WTC11 (cell line): ENCODE measurements around the gene TP73. TPM values are rescaled to one million over a fixed set of nuclear protein-coding genes. Genes with fewer than 3 reads are reported as not detected.

ENCODE experiments used
- ATAC-seq: fragments of 200-7000 bp; cut with Tn5 transposase; 2 replicates; pipeline ENCODE4 v1.10.0; 2021; ENCODE audit warnings: mild to moderate bottlenecking, moderate library complexity
- CTCF ChIA-PET: fragments of 300-600 bp; sonication (Branson Sonifier 250); formaldehyde crosslinking; loops from one replicate; lab custom pipeline; 2021; ENCODE audit warnings: antibody characterized with exemption; lab: Charles Lee
- POLR2A ChIA-PET: fragments of 350-600 bp; sonication (Branson Sonifier 250); formaldehyde crosslinking; loops from one replicate; lab custom pipeline; 2021; ENCODE audit warnings: antibody characterized with exemption; lab: Charles Lee
- DNase-seq: peaks from one replicate; pipeline ENCODE4 v3.0.0; 2021; ENCODE audit warnings: low spot score
- H3K27ac Mint-ChIP-seq: 2 replicates; pipeline ENCODE4 v1.8.0; 2021; ENCODE audit warnings: mixed read lengths
- H3K27me3 Mint-ChIP-seq: 2 replicates; pipeline ENCODE4 v1.8.0; 2021; ENCODE audit warnings: low read depth, mild to moderate bottlenecking, moderate library complexity, mixed read lengths
- H3K36me3 Mint-ChIP-seq: 2 replicates; pipeline ENCODE4 v1.8.0; 2021; ENCODE audit warnings: mixed read lengths
- H3K4me1 Mint-ChIP-seq: 2 replicates; pipeline ENCODE4 v1.8.0; 2022; ENCODE audit warnings: mixed read lengths
- H3K4me3 Mint-ChIP-seq: 2 replicates; pipeline ENCODE4 v1.8.0; 2021; ENCODE audit warnings: mild to moderate bottlenecking, moderate library complexity, mixed read lengths
- H3K9me3 Mint-ChIP-seq: 2 replicates; pipeline ENCODE4 v1.8.0; 2021; ENCODE audit warnings: mixed read lengths
- AR ChIP-seq: fragments of 250-450 bp; sonication (Bioruptor Pico); IDR thresholded peaks from 2 replicates; pipeline ENCODE4 v1.9.0; 2021; ENCODE audit warnings: mild to moderate bottlenecking
- ATF2 ChIP-seq: sonication (generic); formaldehyde crosslinking; IDR thresholded peaks from 2 replicates; pipeline ENCODE4 v1.8.1; 2022; ENCODE audit warnings: low read depth, missing genetic modification reagents, borderline replicate concordance
- CREB1 ChIP-seq: sonication (generic); formaldehyde crosslinking; IDR thresholded peaks from 2 replicates; pipeline ENCODE4 v1.8.0; 2023; ENCODE audit warnings: mild to moderate bottlenecking, missing genetic modification reagents
- E2F1 ChIP-seq: sonication (generic); formaldehyde crosslinking; IDR thresholded peaks from 2 replicates; pipeline ENCODE4 v1.8.0; 2022; ENCODE audit warnings: mild to moderate bottlenecking, missing genetic modification reagents
- E2F5 ChIP-seq: sonication (generic); formaldehyde crosslinking; IDR thresholded peaks from 2 replicates; pipeline ENCODE4 v1.8.1; 2022; ENCODE audit warnings: mild to moderate bottlenecking, moderate library complexity, missing genetic modification reagents
- ETV6 ChIP-seq: sonication (generic); formaldehyde crosslinking; IDR thresholded peaks from 2 replicates; pipeline ENCODE4 v1.8.1; 2022; ENCODE audit warnings: mild to moderate bottlenecking, missing genetic modification reagents
- FOXK1 ChIP-seq: sonication (generic); formaldehyde crosslinking; IDR thresholded peaks from 2 replicates; pipeline ENCODE4 v1.8.0; 2022; ENCODE audit warnings: mild to moderate bottlenecking, moderate library complexity, missing genetic modification reagents
- GABPB1 ChIP-seq: sonication (generic); formaldehyde crosslinking; IDR thresholded peaks from 2 replicates; pipeline ENCODE4 v1.8.1; 2023; ENCODE audit warnings: mild to moderate bottlenecking, missing genetic modification reagents
- IRF2 ChIP-seq: sonication (generic); formaldehyde crosslinking; IDR thresholded peaks from 2 replicates; pipeline ENCODE4 v1.8.0; 2022; ENCODE audit warnings: low read depth, missing genetic modification reagents, borderline replicate concordance
- MYBL2 ChIP-seq: sonication (generic); formaldehyde crosslinking; IDR thresholded peaks from 2 replicates; pipeline ENCODE4 v1.8.1; 2023; ENCODE audit warnings: mild to moderate bottlenecking, moderate library complexity, missing genetic modification reagents
- NR3C1 ChIP-seq: sonication (generic); formaldehyde crosslinking; conservative IDR thresholded peaks from 2 replicates; pipeline ENCODE4 v1.8.1; 2023; ENCODE audit warnings: low read depth, mild to moderate bottlenecking, missing genetic modification reagents
- PREB ChIP-seq: sonication (generic); formaldehyde crosslinking; IDR thresholded peaks from 2 replicates; pipeline ENCODE4 v1.8.1; 2022; ENCODE audit warnings: mild to moderate bottlenecking, missing genetic modification reagents, moderate library complexity, borderline replicate concordance
- RORB ChIP-seq: fragments of 250-450 bp; sonication (Bioruptor Pico); IDR thresholded peaks from 2 replicates; pipeline ENCODE4 v1.9.0; 2021; ENCODE audit warnings: mild to moderate bottlenecking
- SMAD3 ChIP-seq: sonication (generic); formaldehyde crosslinking; IDR thresholded peaks from 2 replicates; pipeline ENCODE4 v1.8.0; 2022; ENCODE audit warnings: missing genetic modification reagents, mild to moderate bottlenecking, borderline replicate concordance
- SMAD4 ChIP-seq: sonication (generic); formaldehyde crosslinking; IDR thresholded peaks from 2 replicates; pipeline ENCODE4 v1.8.0; 2022; ENCODE audit warnings: mild to moderate bottlenecking, missing genetic modification reagents
- STAT6 ChIP-seq: sonication (generic); formaldehyde crosslinking; conservative IDR thresholded peaks from 2 replicates; pipeline ENCODE4 v1.8.1; 2023; ENCODE audit warnings: mild to moderate bottlenecking, low read depth, missing genetic modification reagents, moderate library complexity
- TEAD1 ChIP-seq: sonication (generic); formaldehyde crosslinking; IDR thresholded peaks from 2 replicates; pipeline ENCODE4 v1.8.0; 2022; ENCODE audit warnings: mild to moderate bottlenecking, missing genetic modification reagents
- ZNF138 ChIP-seq: sonication (generic); formaldehyde crosslinking; conservative IDR thresholded peaks from 2 replicates; pipeline ENCODE4 v1.8.1; 2022; ENCODE audit warnings: mild to moderate bottlenecking, moderate library complexity, missing genetic modification reagents
- ZNF219 ChIP-seq: sonication (generic); formaldehyde crosslinking; IDR thresholded peaks from 2 replicates; pipeline ENCODE4 v1.8.0; 2023; ENCODE audit warnings: missing genetic modification reagents, mild to moderate bottlenecking, borderline replicate concordance
- ZNF263 ChIP-seq: sonication (generic); formaldehyde crosslinking; IDR thresholded peaks from 2 replicates; pipeline ENCODE4 v1.8.1; 2022; ENCODE audit warnings: low read depth, mild to moderate bottlenecking, moderate library complexity, missing genetic modification reagents
- ZNF423 ChIP-seq: fragments of 250-450 bp; sonication (Bioruptor Pico); IDR thresholded peaks from 2 replicates; pipeline ENCODE4 v2.1.2; 2022; ENCODE audit warnings: mild to moderate bottlenecking, moderate library complexity
- total RNA-seq: library from RNA; stranded (reverse); gene quantifications from 3 replicates; pipeline ENCODE4 v1.2.3, GENCODE V29; 2021

The TP73 gene
- total RNA-seq, 1 experiment from 2014 or later = 5.7 TPM

- TF ChIP-seq AR (CRISPR knock-in tag) (no peak), ATF2 (CRISPR knock-in tag) (no peak), E2F1 (CRISPR knock-in tag) (no peak), ZNF423 (CRISPR knock-in tag) (no peak), SMAD4 (CRISPR knock-in tag) (no peak), STAT6 (CRISPR knock-in tag) (no peak), SMAD3 (no peak), E2F5 (no peak), ZNF138 (CRISPR knock-in tag) (no peak)
- TF ChIP-seq, all 79 proteins: peak for 0
Observed at GRCh38 chr1:3783651-3784474, 131.5 kb downstream of the TP73 start (continued).

- H3K27ac Mint-ChIP-seq = peak overlapping the region; percentile 86
- CTCF ChIA-PET = interaction anchor here (0.7 to 6.9 kb wide), 9 partner anchors 9 to 33 kb away, joined by 3 to 39 read pairs (median 5); partner anchors contain the start of genes CCDC27 and LRRC47
Observed at GRCh38 chr1:3785045-3785444, 132.7 kb downstream of the TP73 start.

More at GRCh38 chr1:3785045-3785444, 132.7 kb downstream of the TP73 start:
- no peak for DNase-seq
- ATAC-seq = no peak
- H3K4me3 Mint-ChIP-seq = no peak overlapping the region
- POLR2A ChIA-PET = interaction anchor here (0.9 kb wide), 1 partner anchor 11 kb away, joined by 3 read pairs; the partner anchor contains the start of gene LRRC47
- peaks cover 72% of the 10 kb centered on the region for H3K36me3 Mint-ChIP-seq
- H3K4me1 Mint-ChIP-seq = peaks cover 10% of the 10 kb centered on the region
- H3K27me3 Mint-ChIP-seq = no peaks in the 10 kb centered on the region
- no peaks in the 10 kb centered on the region for H3K9me3 Mint-ChIP-seq
- TF ChIP-seq ETV6 (no peak), CREB1 (CRISPR knock-in tag) (no peak), GABPB1 (no peak), TEAD1 (no peak), ZNF219 (CRISPR knock-in tag) (no peak), FOXK1 (no peak), IRF2 (CRISPR knock-in tag) (no peak), SMAD4 (CRISPR knock-in tag) (no peak), MYBL2 (CRISPR knock-in tag) (no peak), ZNF263 (CRISPR knock-in tag) (no peak), RORB (CRISPR knock-in tag) (no peak), PREB (CRISPR knock-in tag) (no peak), NR3C1 (CRISPR knock-in tag) (no peak)
